22Rv1 (cell line): ENCODE results near the gene CCDC188.

Experiments
- H3K27ac ChIP-seq: fragments of 450-650 bp; 2 replicates; pipeline ENCODE4 v1.5.1; 2017
- ZFX ChIP-seq: fragments of 450-650 bp; IDR thresholded peaks from 2 replicates; pipeline ENCODE4 v1.6.1; 2017; ENCODE audit warnings: antibody characterized with exemption, borderline replicate concordance
- TF ChIP-seq, protein P1 (sequence below): fragments of 450-650 bp; IDR thresholded peaks from 2 replicates; pipeline ENCODE4 v1.5.1; 2017; ENCODE audit warnings: mild to moderate bottlenecking

CCDC188 gene

DNA sequence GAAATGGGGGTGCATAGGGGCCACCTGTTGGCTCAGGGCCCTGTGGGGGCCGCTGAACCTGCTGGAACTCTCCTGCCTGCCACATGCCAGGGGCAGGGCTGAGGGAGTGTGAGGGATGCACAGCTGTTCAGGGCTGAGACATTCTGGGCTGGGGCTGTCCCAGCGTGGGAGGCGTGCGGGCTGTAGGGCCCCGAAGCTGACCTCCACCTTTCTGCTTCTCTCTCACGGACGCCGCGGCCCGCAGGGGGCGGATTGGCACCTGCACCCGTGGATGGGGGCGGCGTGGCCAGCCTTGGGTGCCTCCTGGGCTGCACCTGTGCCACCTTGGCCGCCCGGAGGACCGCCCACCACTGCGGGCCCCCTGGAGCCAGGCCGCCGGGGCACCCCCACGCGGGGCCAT lies 4.1 kb downstream of the CCDC188 start:
- no peak overlapping the region for H3K27ac ChIP-seq

DNA sequence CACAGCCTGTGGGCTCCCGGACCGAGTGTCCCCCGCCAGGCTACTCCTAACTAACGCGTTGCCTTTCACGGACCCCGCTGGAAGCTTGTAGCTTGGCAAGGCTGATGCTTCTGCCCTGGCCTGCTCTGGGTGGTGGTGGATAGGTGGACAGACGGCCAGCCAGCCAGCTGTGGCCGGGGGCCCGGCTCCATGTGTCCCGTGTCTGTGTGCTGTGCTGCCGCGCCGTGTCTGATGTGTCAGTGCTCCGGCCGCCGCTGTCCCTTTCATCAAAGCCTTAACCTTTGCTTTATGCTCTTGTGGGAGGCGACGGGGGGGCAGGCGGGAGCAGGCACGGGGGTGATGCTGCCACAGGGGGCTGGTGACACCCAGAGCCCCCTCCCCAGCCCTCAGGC lies 5.0 kb downstream of the CCDC188 start:
- TF ChIP-seq, protein P1, sequence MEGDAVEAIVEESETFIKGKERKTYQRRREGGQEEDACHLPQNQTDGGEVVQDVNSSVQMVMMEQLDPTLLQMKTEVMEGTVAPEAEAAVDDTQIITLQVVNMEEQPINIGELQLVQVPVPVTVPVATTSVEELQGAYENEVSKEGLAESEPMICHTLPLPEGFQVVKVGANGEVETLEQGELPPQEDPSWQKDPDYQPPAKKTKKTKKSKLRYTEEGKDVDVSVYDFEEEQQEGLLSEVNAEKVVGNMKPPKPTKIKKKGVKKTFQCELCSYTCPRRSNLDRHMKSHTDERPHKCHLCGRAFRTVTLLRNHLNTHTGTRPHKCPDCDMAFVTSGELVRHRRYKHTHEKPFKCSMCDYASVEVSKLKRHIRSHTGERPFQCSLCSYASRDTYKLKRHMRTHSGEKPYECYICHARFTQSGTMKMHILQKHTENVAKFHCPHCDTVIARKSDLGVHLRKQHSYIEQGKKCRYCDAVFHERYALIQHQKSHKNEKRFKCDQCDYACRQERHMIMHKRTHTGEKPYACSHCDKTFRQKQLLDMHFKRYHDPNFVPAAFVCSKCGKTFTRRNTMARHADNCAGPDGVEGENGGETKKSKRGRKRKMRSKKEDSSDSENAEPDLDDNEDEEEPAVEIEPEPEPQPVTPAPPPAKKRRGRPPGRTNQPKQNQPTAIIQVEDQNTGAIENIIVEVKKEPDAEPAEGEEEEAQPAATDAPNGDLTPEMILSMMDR, result no peak
- no peak for TF ChIP-seq ZFX
- H3K27ac ChIP-seq, result no peak overlapping the region

More for the DNA sequence above, 4.1 kb downstream of the CCDC188 start:
- TF ChIP-seq, protein P1, result no peak
- no peak for TF ChIP-seq ZFX

GRCh38 chr22:20145206-20145831 lies 5.5 kb downstream of the CCDC188 start:
- H3K27ac ChIP-seq, result no peak overlapping the region
- TF ChIP-seq, protein P1, result no peak
- no peak for TF ChIP-seq ZFX

DNA sequence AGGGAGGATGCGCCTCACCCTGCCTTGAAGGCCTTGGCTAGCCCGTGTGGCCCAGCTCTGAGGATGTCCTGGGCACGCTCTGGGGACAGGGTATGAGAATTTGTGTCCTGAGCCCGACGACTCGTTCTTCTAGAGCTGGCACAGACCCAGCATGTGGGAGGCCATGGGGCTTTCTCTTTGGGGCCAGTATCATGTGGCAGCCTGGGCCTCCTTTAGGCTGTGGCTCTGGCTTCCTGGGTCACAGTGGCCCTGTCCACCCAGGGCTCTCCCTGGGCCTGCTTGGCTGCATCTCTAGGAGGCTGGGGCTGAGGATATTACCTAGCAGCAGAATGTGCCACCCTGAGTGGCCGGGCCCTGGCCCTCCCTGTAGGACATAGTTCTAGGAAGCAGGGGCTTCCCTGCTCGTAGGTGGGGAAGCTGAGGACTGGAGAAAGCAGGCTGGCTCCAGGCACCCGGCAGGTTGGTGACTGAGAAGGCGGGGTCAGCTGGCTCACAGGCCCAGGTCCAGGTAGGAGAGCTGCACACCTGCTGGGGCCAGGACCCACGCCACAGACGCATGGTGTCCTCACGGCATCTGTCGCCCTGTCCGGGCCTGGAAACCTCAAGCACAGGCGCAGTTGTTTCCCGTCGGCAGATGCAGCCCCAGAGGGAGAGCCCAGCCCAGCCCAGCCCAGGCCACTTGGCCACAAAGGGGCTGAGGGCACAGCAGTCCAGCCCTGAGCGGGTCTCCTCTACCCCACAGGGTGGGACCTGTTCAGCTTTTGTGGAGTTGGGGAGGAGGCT lies 6.8 kb downstream of the CCDC188 start:
- H3K27ac ChIP-seq, result no peak overlapping the region
- TF ChIP-seq, protein P1, result no peak
- no peak for TF ChIP-seq ZFX

- TF ChIP-seq, protein P1, result no peak
- no peak for TF ChIP-seq ZFX
- no peak overlapping the region for H3K27ac ChIP-seq
These were observed 7.9 kb downstream of the CCDC188 start for GRCh38 chr22:20142711-20143621.

GRCh38 chr22:20141186-20142077 lies 9.4 kb downstream of the CCDC188 start:
- no peak overlapping the region for H3K27ac ChIP-seq
- TF ChIP-seq ZFX, result no peak
- TF ChIP-seq, protein P1, result no peak
